OCI-LY7 (cell line): ENCODE data around the gene RHOG. TPM values are rescaled to one million over a fixed set of nuclear protein-coding genes. Genes with fewer than 3 reads are reported as not detected.
A peak's percentile ranks its signal among the peaks of the same experiment; 100 is the strongest.

Experiments
- BruUV-seq: library from RNA; stranded (reverse); fragments of 400-500 nt; replicated peaks from 2 replicates; lab custom pipeline; 2021; lab: Mats Ljungman, UMichigan
- CTCF ChIA-PET: fragments of 300-600 bp; sonication (Branson Sonifier 250); formaldehyde crosslinking; loops from one replicate; lab custom pipeline; 2022; ENCODE audit warnings: antibody characterized with exemption; ENCODE audit not compliant: unreplicated experiment; lab: Charles Lee
- POLR2A ChIA-PET: fragments of 300-600 bp; sonication (Branson Sonifier 250); formaldehyde crosslinking; loops from one replicate; lab custom pipeline; 2022; ENCODE audit warnings: antibody characterized with exemption; lab: Charles Lee
- DNase-seq: peaks from one replicate; pipeline ENCODE4 v3.0.0-alpha.2; 2015; ENCODE audit warnings: low spot score
- H2AFZ ChIP-seq: fragments of 200-600 bp; sonication (generic), shearing (Covaris generic); 2 replicates; pipeline ENCODE4 v1.6.1; 2014; ENCODE audit warnings: mild to moderate bottlenecking, antibody characterized with exemption, low read length, moderate library complexity
- H3K27ac ChIP-seq: fragments of 200-600 bp; sonication (generic); 2 replicates; pipeline ENCODE4 v1.5.1; 2014; ENCODE audit warnings: mixed run types, low read depth, mild to moderate bottlenecking, moderate library complexity, low read length, inconsistent platforms; ENCODE audit not compliant: poor library complexity, severe bottlenecking
- H3K36me3 ChIP-seq: fragments of 200-600 bp; sonication (generic); 2 replicates; pipeline ENCODE4 v1.6.1; 2014; ENCODE audit warnings: mild to moderate bottlenecking, antibody characterized with exemption, low read length, moderate library complexity, mixed read lengths; ENCODE audit not compliant: insufficient read depth
- H3K4me1 ChIP-seq: fragments of 200-600 bp; sonication (generic); 2 replicates; pipeline ENCODE4 v1.5.1; 2014; ENCODE audit warnings: mild to moderate bottlenecking, low read length; ENCODE audit not compliant: insufficient read depth, poor library complexity, severe bottlenecking
- H3K4me2 ChIP-seq: fragments of 200-600 bp; sonication (generic); 2 replicates; pipeline ENCODE4 v1.6.1; 2014; ENCODE audit warnings: mild to moderate bottlenecking, low read length
- H3K4me3 ChIP-seq: fragments of 200-600 bp; sonication (generic); 2 replicates; pipeline ENCODE4 v1.5.1; 2014; ENCODE audit warnings: mild to moderate bottlenecking, low read depth, low read length; ENCODE audit not compliant: poor library complexity, severe bottlenecking
- H3K79me2 ChIP-seq: fragments of 200-600 bp; sonication (generic); 2 replicates; pipeline ENCODE4 v1.6.1; 2016; ENCODE audit warnings: low read depth, mild to moderate bottlenecking, low read length, moderate library complexity, mixed read lengths; ENCODE audit not compliant: insufficient read depth
- H3K9me2 ChIP-seq: fragments of 200-600 bp; sonication (generic); 2 replicates; pipeline ENCODE4 v1.6.1; 2016; ENCODE audit warnings: mild to moderate bottlenecking, low read length, mixed read lengths; ENCODE audit not compliant: insufficient read depth
- H3K9me3 ChIP-seq: fragments of 200-600 bp; sonication (generic); 2 replicates; pipeline ENCODE4 v1.6.1; 2014; ENCODE audit warnings: mild to moderate bottlenecking, mixed run types, low read length, mixed read lengths
- H4K20me1 ChIP-seq: fragments of 200-600 bp; sonication (generic); 2 replicates; pipeline ENCODE4 v1.6.1; 2014; ENCODE audit warnings: mild to moderate bottlenecking, antibody characterized with exemption, low read length, moderate library complexity, mixed read lengths; ENCODE audit not compliant: insufficient read depth
- EZH2phosphoT487 ChIP-seq: fragments of 200-600 bp; sonication (generic); IDR thresholded peaks from 2 replicates; pipeline ENCODE4 v1.6.1; 2018; ENCODE audit warnings: low read depth, borderline replicate concordance, mild to moderate bottlenecking, mixed run types, antibody characterized with exemption, low read length, moderate library complexity, mixed read lengths
- intact Hi-C: fragments of 100-400 bp; cut with micrococcal nuclease; formaldehyde crosslinking; loops from one replicate; pipeline ENCODE4 v1.10.0; 2022; ENCODE audit not compliant: unreplicated experiment
- total RNA-seq, 2 experiments: library from RNA; depleted of rRNA in 1 of 2; stranded (reverse); fragments of >200 nt in 1 of 2; shearing (Covaris generic) in 1 of 2; gene quantifications; 2 replicates each; pipeline ENCODE4 v1.2.3, GENCODE V29; 2014 to 2022
- TF ChIP-seq, protein P1 (sequence below): fragments of 200-600 bp; sonication (generic); conservative IDR thresholded peaks from 2 replicates; pipeline ENCODE4 v1.5.1; 2014; ENCODE audit warnings: mild to moderate bottlenecking, antibody characterized with exemption, low read length, moderate library complexity, mixed read lengths

The RHOG gene
- total RNA-seq, 2 experiments from 2014 or later: 26.2 to 57.8 TPM

DNA sequence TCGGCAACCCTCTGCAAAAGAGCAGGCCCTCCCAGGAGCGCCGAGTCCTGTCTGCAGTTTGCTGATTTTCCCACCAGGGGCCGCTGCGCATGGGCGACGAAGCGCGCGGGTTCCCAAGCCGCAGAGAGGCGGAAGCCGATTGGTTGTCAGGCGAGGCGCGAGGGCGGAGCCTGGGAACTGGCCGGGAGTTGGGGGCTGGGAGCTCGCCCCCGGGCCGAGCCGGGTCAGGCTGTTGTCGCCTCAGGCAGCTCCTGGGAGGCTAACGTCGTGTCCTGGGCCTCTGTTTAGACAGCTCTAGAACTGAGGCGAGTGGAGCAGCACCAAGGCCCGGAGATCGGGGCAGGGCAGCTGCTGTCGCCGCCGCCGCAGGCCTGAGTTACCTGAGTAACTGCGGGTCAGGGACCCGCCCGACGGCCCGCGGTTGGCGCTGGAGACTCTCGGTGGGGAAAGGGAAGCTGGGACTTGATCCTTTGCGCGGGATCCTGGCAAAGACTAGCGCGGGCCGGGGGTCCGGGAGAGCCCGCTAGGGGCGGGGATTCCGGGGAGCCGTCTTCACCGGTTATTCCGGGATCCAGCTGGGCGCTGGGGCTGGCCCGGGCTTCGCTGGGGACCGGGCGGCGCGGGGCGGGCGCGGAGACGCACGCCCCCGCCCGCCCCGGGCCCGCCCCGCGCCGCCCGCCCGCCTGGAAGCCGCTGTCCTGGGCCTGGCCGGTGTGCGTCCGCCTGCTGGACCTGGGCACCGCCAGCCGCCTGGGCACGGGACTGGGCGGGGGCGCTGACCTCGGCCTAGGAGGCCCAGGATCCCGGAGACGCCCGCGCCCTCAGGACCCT, 14.4 kb upstream of the RHOG start, which contains the start of gene STIM1:
TSS of gene STIM1 (plus strand) at position 688 of the 831 bp plus-strand sequence. CDS start 607 bp downstream, outside the sequence.
- ChIA-PET CTCF (interaction anchor here (0.6 to 3.2 kb wide), 22 partner anchors 11 to 241 kb away, joined by 3 to 32 read pairs (median 5); partner anchors contain the start of gene RHOG), POLR2A (interaction anchor here (0.6 to 4.8 kb wide), 35 partner anchors 9 to 393 kb away, joined by 3 to 75 read pairs (median 6); partner anchors contain the start of gene RHOG)
- intact Hi-C loops: loop anchor here (1.0 to 10.0 kb wide), 4 partner anchors 40 to 217 kb away; no protein-coding TSS in a partner anchor
- peak; percentile 96 for DNase-seq
- H3K9me3 ChIP-seq: no peaks in the 10 kb centered on the region
- H4K20me1 ChIP-seq: no peaks in the 10 kb centered on the region
- no peaks in the 10 kb centered on the region for H3K9me2 ChIP-seq
- TF ChIP-seq EZH2phosphoT487: no peak
- TF ChIP-seq, protein P1, sequence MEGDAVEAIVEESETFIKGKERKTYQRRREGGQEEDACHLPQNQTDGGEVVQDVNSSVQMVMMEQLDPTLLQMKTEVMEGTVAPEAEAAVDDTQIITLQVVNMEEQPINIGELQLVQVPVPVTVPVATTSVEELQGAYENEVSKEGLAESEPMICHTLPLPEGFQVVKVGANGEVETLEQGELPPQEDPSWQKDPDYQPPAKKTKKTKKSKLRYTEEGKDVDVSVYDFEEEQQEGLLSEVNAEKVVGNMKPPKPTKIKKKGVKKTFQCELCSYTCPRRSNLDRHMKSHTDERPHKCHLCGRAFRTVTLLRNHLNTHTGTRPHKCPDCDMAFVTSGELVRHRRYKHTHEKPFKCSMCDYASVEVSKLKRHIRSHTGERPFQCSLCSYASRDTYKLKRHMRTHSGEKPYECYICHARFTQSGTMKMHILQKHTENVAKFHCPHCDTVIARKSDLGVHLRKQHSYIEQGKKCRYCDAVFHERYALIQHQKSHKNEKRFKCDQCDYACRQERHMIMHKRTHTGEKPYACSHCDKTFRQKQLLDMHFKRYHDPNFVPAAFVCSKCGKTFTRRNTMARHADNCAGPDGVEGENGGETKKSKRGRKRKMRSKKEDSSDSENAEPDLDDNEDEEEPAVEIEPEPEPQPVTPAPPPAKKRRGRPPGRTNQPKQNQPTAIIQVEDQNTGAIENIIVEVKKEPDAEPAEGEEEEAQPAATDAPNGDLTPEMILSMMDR: peak; percentile 89
- peak within 1 kb of the TSS; percentile 86 for H2AFZ ChIP-seq
- peaks cover 46% of the 10 kb centered on the region for H3K79me2 ChIP-seq
- H3K4me1 ChIP-seq: peaks cover 62% of the 10 kb centered on the region
- H3K4me3 ChIP-seq: peak within 1 kb of the TSS; percentile 81
- peak within 1 kb of the TSS; percentile 94 for H3K27ac ChIP-seq
- H3K36me3 ChIP-seq: no peaks in the 10 kb centered on the region
- peak within 1 kb of the TSS; percentile 96 for H3K4me2 ChIP-seq
- BruUV-seq: no TSS peak

DNA sequence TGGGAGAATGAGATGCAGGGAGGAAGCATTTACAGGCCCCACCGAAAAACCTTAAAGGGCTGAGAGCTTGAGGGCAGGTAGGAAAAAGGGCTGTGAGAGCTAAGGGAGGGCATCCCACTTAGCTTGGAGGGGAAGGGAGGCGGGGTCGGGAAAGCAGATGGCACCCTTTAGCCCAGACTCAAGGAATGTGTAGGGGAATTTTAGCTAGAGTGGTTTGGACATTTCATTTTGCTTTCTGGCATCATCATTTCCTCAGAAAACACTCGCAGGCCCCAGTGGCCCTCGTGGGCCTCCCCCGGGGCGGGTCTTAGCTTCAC, 13.9 kb upstream of the RHOG start:
- BruUV-seq: no TSS peak
- Histone ChIP-seq H3K4me2 (peak overlapping the region; percentile 84), H4K20me1 (no peaks in the 10 kb centered on the region), H3K9me2 (no peaks in the 10 kb centered on the region), H3K36me3 (no peaks in the 10 kb centered on the region), H2AFZ (peak overlapping the region; percentile 86), H3K4me3 (peak overlapping the region; percentile 81), H3K4me1 (peaks cover 56% of the 10 kb centered on the region), H3K27ac (peak overlapping the region; percentile 94), H3K9me3 (no peaks in the 10 kb centered on the region), H3K79me2 (peaks cover 40% of the 10 kb centered on the region)
- TF ChIP-seq, protein P1: no peak
- TF ChIP-seq EZH2phosphoT487: no peak
- POLR2A ChIA-PET: interaction anchor here (0.6 to 4.8 kb wide), 38 partner anchors 9 to 393 kb away, joined by 3 to 75 read pairs (median 5); partner anchors contain the start of gene RHOG
- CTCF ChIA-PET: interaction anchor here (0.6 to 3.2 kb wide), 21 partner anchors 11 to 242 kb away, joined by 3 to 32 read pairs (median 5); partner anchors contain the start of gene RHOG
- no peak for DNase-seq
- intact Hi-C loops: loop anchor here (1.0 to 10.0 kb wide), 4 partner anchors 40 to 218 kb away; no protein-coding TSS in a partner anchor
